Fibroblast of lung (primary cell): ENCODE data around the gene ZNF792.
"Not testable (repeated sequence)": the region's sequence is repeated elsewhere in the genome, so short reads cannot be mapped to it uniquely, and the experiment has no call there.

Experiments
- CTCF ChIP-seq, 2 donors: IDR thresholded peaks in 1 of 2; conservative IDR thresholded peaks in 1 of 2; 1 replicate in 1 of 2; 2 replicates in 1 of 2; pipeline ENCODE4 v1.5.1; 2011 to 2012; ENCODE audit warnings: low read length in 2 of 2, control low read depth in 1 of 2, inconsistent platforms in 1 of 2, low read depth in 1 of 2, mild to moderate bottlenecking in 1 of 2
- EZH2 ChIP-seq: IDR thresholded peaks from 2 replicates; pipeline ENCODE4 v1.5.1; 2012; ENCODE audit warnings: low read length, control low read depth, mild to moderate bottlenecking; ENCODE audit errors: missing control alignments

- not testable (repeated sequence) for TF ChIP-seq EZH2; CTCF (conservative IDR thresholded peaks at IDR 0.05 in 1 of 2, IDR thresholded peaks at IDR 0.05 in 1 of 2; ENCODE audit: low read depth in 1 of 2, low read length in 2 of 2)
These were observed 6.3 kb upstream of the ZNF792 start for GRCh38 chr19:34970185-34970780.
